K562 (cell line): ENCODE data around the gene PPP1R16B. TPM values are rescaled to one million over a fixed set of nuclear protein-coding genes. Genes with fewer than 3 reads are reported as not detected.
A peak's percentile ranks its signal among the peaks of the same experiment; 100 is the strongest.

ENCODE experiments used
- ATAC-seq: fragments of 200-7000 bp; cut with Tn5 transposase; 3 replicates; pipeline ENCODE4 v1.9.1; 2020; ENCODE audit warnings: moderate library complexity
- BruUV-seq: library from RNA; stranded (reverse); fragments of 400-500 nt; replicated peaks from 2 replicates; lab custom pipeline; 2021; lab: Mats Ljungman, UMichigan
- CTCF ChIA-PET: fragments of 300-600 bp; formaldehyde crosslinking; extraction: SDS; loops from one replicate; lab custom pipeline; 2021; ENCODE audit warnings: low intra/inter-chr PET ratio; lab: Yijun Ruan, JAX
- POLR2A ChIA-PET: fragments of 300-600, 350-650 bp; sonication (Branson Sonifier 250); formaldehyde crosslinking; extraction: SDS; loops from one replicate; lab custom pipeline; 2021; ENCODE audit warnings: antibody characterized with exemption, inconsistent platforms; lab: Yijun Ruan, JAX
- DNase-seq, 4 experiments: peaks; one replicate each; pipeline versions ENCODE4 v3.0.0 to v3.0.0-alpha.2; 2011 to 2018; ENCODE audit warnings: low spot score in 3 of 4, mixed read lengths in 3 of 4; ENCODE audit errors: extremely low read depth in 1 of 4
- FAIRE-seq: peaks from 2 replicates; lab custom pipeline; 2011; peaks lifted over from hg19 to GRCh38; lab: Jason Lieb, UNC
- H2AFZ ChIP-seq: 2 replicates; pipeline ENCODE4 v1.6.0; 2011; ENCODE audit warnings: low read depth, low read length, control low read depth, inconsistent platforms
- H3K27ac ChIP-seq: fragments of 200-600 bp; 3 replicates; pipeline ENCODE4 v1.8.0; 2011; ENCODE audit warnings: low read depth, mild to moderate bottlenecking, control low read depth, inconsistent platforms, low read length, moderate library complexity, mixed read lengths; ENCODE audit errors: extremely low read depth
- H3K27me3 ChIP-seq, 2 experiments: fragments of 300-600 bp in 1 of 2; 2 replicates in 1 of 2; 3 replicates in 1 of 2; pipeline versions ENCODE4 v1.6.0 to v1.8.0; 2011; ENCODE audit warnings: inconsistent platforms in 2 of 2, low read length in 2 of 2, mild to moderate bottlenecking in 1 of 2, mixed read lengths in 1 of 2, moderate library complexity in 1 of 2; ENCODE audit not compliant: control insufficient read depth in 2 of 2, insufficient read depth in 2 of 2
- H3K36me3 ChIP-seq: fragments of 300-600 bp; 3 replicates; pipeline ENCODE4 v1.8.0; 2011; ENCODE audit warnings: mild to moderate bottlenecking, low read length, inconsistent platforms; ENCODE audit not compliant: control insufficient read depth, insufficient read depth
- H3K4me1 ChIP-seq, 2 experiments: fragments of 200-600 bp in 1 of 2; replicated peaks in 1 of 2; 2 replicates in 1 of 2; 3 replicates in 1 of 2; pipeline versions ENCODE4 v1.5.1 to v1.8.0; 2011; ENCODE audit warnings: inconsistent platforms in 2 of 2, low read length in 2 of 2, mild to moderate bottlenecking in 1 of 2, mixed read lengths in 1 of 2, moderate library complexity in 1 of 2; ENCODE audit not compliant: control insufficient read depth in 2 of 2, insufficient read depth in 2 of 2
- H3K4me2 ChIP-seq: 2 replicates; pipeline ENCODE4 v1.6.1; 2011; ENCODE audit warnings: low read length, control low read depth, inconsistent platforms, mixed read lengths; ENCODE audit not compliant: insufficient read depth
- H3K4me3 ChIP-seq: fragments of 200-600 bp; sonication (generic), shearing (Covaris generic); 2 replicates; pipeline ENCODE4 v1.5.1; 2016; ENCODE audit warnings: control low read depth, inconsistent platforms
- H3K79me2 ChIP-seq: fragments of 200-600 bp; 3 replicates; pipeline ENCODE4 v1.8.0; 2011; ENCODE audit warnings: low read length, inconsistent platforms; ENCODE audit not compliant: control insufficient read depth, insufficient read depth
- H3K9ac ChIP-seq, 2 experiments: 2 replicates each; pipeline versions ENCODE4 v1.6.0 to v1.6.1; 2011; ENCODE audit warnings: low read depth in 2 of 2, low read length in 2 of 2, control low read depth in 1 of 2, inconsistent platforms in 1 of 2, mild to moderate bottlenecking in 1 of 2, mixed read lengths in 1 of 2; ENCODE audit not compliant: insufficient read depth in 1 of 2
- H3K9me1 ChIP-seq: one replicate; pipeline ENCODE4 v1.6.0; 2011; ENCODE audit warnings: inconsistent platforms, mild to moderate bottlenecking, low read length, moderate library complexity; ENCODE audit not compliant: control insufficient read depth, insufficient read depth
- H3K9me3 ChIP-seq: replicated peaks from 2 replicates; pipeline ENCODE4 v1.5.1; 2011; ENCODE audit warnings: low read depth, low read length, inconsistent platforms; ENCODE audit not compliant: control insufficient read depth, insufficient read depth
- H4K20me1 ChIP-seq: replicated peaks from 2 replicates; pipeline ENCODE4 v1.6.1; 2011; ENCODE audit warnings: low read length, inconsistent platforms, mixed read lengths; ENCODE audit not compliant: control insufficient read depth, insufficient read depth
- MEF2D ChIP-seq: conservative IDR thresholded peaks from 2 replicates; pipeline ENCODE4 v1.6.1; 2016; ENCODE audit warnings: low read depth, missing genetic modification characterization, missing compliant biosample characterization
- RB1 ChIP-seq: fragments of 450-650 bp; IDR thresholded peaks from 2 replicates; pipeline ENCODE4 v1.6.1; 2017; ENCODE audit warnings: low read depth, mild to moderate bottlenecking
- SOX6 ChIP-seq: fragments of 450-650 bp; IDR thresholded peaks from 2 replicates; pipeline ENCODE4 v1.6.1; 2014; ENCODE audit warnings: mild to moderate bottlenecking
- WGBS: fragments of 100-300 bp; shearing (Covaris generic); methylation state at CpG from one replicate; pipeline ENCODE4 v1.1.6; 2016; ENCODE audit warnings: low coverage, mixed read lengths; ENCODE audit not compliant: insufficient coverage; ENCODE audit errors: missing lambda C conversion rate; 5-methylcytosine and 5-hydroxymethylcytosine counted together
- in situ Hi-C: fragments of 300-500 bp; cut with MboI; formaldehyde crosslinking; loops from 4 replicates; pipeline ENCODE4 v1.15.0; 2018; ENCODE audit warnings: inconsistent platforms, mixed read lengths
- intact Hi-C: fragments of 100-400 bp; cut with micrococcal nuclease; formaldehyde crosslinking; loops from 2 replicates; pipeline ENCODE4 v1.14.2; 2022
- polyA plus RNA-seq, 8 experiments: library from polyadenylated mRNA; depleted of rRNA in 4 of 8; stranded (reverse) in 5 of 8; unstranded in 3 of 8; fragments of >200 nt; fragmentation: Nextera tagmentation in 2 of 8; fragmentation: Illumina TruSeq in 1 of 8; extraction: Ambion mirVana in 2 of 8; extraction: Trizol in 1 of 8; gene quantifications; 2 replicates each; pipeline versions ENCODE4 v1.2.1 to v1.2.3, GENCODE V29; 2011 to 2014; ENCODE audit warnings: inconsistent platforms in 1 of 8, missing spikeins in 1 of 8
- total RNA-seq, 7 experiments: library from RNA; depleted of rRNA in 6 of 7; stranded (reverse); fragments of >200 nt in 6 of 7; fragmentation: Illumina TruSeq in 2 of 7; extraction: Trizol in 2 of 7; gene quantifications; 2 replicates each; pipeline versions ENCODE4 v1.2.1 to v1.2.3, GENCODE V29; 2011 to 2021; ENCODE audit warnings: low replicate concordance in 1 of 7
- TF ChIP-seq, protein P1 (sequence below), 3 experiments: IDR thresholded peaks in 2 of 3; conservative IDR thresholded peaks in 1 of 3; 2 replicates each; pipeline ENCODE4 v1.5.1; 2011 to 2012; ENCODE audit warnings: low read length in 3 of 3, mild to moderate bottlenecking in 3 of 3, control low read depth in 2 of 3, improper control_type of control experiment in 1 of 3, inconsistent platforms in 1 of 3, low read depth in 1 of 3, mixed read lengths in 1 of 3, moderate library complexity in 1 of 3; ENCODE audit not compliant: insufficient read depth in 2 of 3
- TF ChIP-seq, protein P2 (sequence below): fragments of 450-650 bp; IDR thresholded peaks from 2 replicates; pipeline ENCODE4 v1.6.1; 2016; ENCODE audit warnings: mild to moderate bottlenecking, moderate library complexity

The PPP1R16B gene
- total and polyA plus RNA-seq, 9 of the 15 experiments (the other 6 are each of a cell fraction or from before 2014, with no cell fraction given): 1.5 to 11.5 (median 6.8) TPM

- FAIRE-seq: no peak
- Histone ChIP-seq H3K27ac (no peak overlapping the region), H3K9me1 (peaks cover 9% of the 10 kb centered on the region), H3K4me1 (peaks cover 23 to 34% of the 10 kb centered on the region in 2 experiments), H3K4me3 (no peak overlapping the region), H3K27me3 (no peaks in the 10 kb centered on the region), H3K9me3 (no peaks in the 10 kb centered on the region), H4K20me1 (peaks cover 10% of the 10 kb centered on the region), H2AFZ (no peak overlapping the region), H3K79me2 (no peaks in the 10 kb centered on the region), H3K4me2 (no peak overlapping the region), H3K36me3 (no peaks in the 10 kb centered on the region), H3K9ac (0 out of 4 replicates have a peak overlapping the region, but pooled peaks of 1 of the 2 experiments have one; percentile 31)
- WGBS: 2% methylated on average over 19 of the region's 25 CpGs
- DNase-seq: peak; percentile 81 to 85 (median 84)
- peak; percentile 94 for ATAC-seq
- ChIA-PET POLR2A (interaction anchor here (0.6 to 1.1 kb wide), 4 partner anchors 12 to 629 kb away, joined by 3 to 5 read pairs (median 4); no protein-coding TSS in a partner anchor), CTCF (interaction anchor here (0.5 to 2.4 kb wide), 6 partner anchors 103 to 244 kb away, joined by 3 to 12 read pairs (median 4); no protein-coding TSS in a partner anchor)
- BruUV-seq: no TSS peak
- in situ Hi-C loops (loop anchor here (10.0 kb wide), 1 partner anchor 249 kb away; no protein-coding TSS in a partner anchor), intact Hi-C loops (loop anchor here (2.0 to 5.0 kb wide), 6 partner anchors 31 to 246 kb away; partner anchors contain the start of gene PPP1R16B)
- TF ChIP-seq RB1 (peak; percentile 60; the same call in 1 of the 2 replicates), MEF2D (tag) (no peak), SOX6 (no peak)
- TF ChIP-seq, protein P1, sequence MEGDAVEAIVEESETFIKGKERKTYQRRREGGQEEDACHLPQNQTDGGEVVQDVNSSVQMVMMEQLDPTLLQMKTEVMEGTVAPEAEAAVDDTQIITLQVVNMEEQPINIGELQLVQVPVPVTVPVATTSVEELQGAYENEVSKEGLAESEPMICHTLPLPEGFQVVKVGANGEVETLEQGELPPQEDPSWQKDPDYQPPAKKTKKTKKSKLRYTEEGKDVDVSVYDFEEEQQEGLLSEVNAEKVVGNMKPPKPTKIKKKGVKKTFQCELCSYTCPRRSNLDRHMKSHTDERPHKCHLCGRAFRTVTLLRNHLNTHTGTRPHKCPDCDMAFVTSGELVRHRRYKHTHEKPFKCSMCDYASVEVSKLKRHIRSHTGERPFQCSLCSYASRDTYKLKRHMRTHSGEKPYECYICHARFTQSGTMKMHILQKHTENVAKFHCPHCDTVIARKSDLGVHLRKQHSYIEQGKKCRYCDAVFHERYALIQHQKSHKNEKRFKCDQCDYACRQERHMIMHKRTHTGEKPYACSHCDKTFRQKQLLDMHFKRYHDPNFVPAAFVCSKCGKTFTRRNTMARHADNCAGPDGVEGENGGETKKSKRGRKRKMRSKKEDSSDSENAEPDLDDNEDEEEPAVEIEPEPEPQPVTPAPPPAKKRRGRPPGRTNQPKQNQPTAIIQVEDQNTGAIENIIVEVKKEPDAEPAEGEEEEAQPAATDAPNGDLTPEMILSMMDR (IDR thresholded peaks at IDR 0.05 in 2 of 3, conservative IDR thresholded peaks at IDR 0.05 in 1 of 3; ENCODE audit: insufficient read depth in 2 of 3, low read depth in 1 of 3, low read length in 3 of 3): peak; percentile 85 to 91 (median 91)
- TF ChIP-seq, protein P2, sequence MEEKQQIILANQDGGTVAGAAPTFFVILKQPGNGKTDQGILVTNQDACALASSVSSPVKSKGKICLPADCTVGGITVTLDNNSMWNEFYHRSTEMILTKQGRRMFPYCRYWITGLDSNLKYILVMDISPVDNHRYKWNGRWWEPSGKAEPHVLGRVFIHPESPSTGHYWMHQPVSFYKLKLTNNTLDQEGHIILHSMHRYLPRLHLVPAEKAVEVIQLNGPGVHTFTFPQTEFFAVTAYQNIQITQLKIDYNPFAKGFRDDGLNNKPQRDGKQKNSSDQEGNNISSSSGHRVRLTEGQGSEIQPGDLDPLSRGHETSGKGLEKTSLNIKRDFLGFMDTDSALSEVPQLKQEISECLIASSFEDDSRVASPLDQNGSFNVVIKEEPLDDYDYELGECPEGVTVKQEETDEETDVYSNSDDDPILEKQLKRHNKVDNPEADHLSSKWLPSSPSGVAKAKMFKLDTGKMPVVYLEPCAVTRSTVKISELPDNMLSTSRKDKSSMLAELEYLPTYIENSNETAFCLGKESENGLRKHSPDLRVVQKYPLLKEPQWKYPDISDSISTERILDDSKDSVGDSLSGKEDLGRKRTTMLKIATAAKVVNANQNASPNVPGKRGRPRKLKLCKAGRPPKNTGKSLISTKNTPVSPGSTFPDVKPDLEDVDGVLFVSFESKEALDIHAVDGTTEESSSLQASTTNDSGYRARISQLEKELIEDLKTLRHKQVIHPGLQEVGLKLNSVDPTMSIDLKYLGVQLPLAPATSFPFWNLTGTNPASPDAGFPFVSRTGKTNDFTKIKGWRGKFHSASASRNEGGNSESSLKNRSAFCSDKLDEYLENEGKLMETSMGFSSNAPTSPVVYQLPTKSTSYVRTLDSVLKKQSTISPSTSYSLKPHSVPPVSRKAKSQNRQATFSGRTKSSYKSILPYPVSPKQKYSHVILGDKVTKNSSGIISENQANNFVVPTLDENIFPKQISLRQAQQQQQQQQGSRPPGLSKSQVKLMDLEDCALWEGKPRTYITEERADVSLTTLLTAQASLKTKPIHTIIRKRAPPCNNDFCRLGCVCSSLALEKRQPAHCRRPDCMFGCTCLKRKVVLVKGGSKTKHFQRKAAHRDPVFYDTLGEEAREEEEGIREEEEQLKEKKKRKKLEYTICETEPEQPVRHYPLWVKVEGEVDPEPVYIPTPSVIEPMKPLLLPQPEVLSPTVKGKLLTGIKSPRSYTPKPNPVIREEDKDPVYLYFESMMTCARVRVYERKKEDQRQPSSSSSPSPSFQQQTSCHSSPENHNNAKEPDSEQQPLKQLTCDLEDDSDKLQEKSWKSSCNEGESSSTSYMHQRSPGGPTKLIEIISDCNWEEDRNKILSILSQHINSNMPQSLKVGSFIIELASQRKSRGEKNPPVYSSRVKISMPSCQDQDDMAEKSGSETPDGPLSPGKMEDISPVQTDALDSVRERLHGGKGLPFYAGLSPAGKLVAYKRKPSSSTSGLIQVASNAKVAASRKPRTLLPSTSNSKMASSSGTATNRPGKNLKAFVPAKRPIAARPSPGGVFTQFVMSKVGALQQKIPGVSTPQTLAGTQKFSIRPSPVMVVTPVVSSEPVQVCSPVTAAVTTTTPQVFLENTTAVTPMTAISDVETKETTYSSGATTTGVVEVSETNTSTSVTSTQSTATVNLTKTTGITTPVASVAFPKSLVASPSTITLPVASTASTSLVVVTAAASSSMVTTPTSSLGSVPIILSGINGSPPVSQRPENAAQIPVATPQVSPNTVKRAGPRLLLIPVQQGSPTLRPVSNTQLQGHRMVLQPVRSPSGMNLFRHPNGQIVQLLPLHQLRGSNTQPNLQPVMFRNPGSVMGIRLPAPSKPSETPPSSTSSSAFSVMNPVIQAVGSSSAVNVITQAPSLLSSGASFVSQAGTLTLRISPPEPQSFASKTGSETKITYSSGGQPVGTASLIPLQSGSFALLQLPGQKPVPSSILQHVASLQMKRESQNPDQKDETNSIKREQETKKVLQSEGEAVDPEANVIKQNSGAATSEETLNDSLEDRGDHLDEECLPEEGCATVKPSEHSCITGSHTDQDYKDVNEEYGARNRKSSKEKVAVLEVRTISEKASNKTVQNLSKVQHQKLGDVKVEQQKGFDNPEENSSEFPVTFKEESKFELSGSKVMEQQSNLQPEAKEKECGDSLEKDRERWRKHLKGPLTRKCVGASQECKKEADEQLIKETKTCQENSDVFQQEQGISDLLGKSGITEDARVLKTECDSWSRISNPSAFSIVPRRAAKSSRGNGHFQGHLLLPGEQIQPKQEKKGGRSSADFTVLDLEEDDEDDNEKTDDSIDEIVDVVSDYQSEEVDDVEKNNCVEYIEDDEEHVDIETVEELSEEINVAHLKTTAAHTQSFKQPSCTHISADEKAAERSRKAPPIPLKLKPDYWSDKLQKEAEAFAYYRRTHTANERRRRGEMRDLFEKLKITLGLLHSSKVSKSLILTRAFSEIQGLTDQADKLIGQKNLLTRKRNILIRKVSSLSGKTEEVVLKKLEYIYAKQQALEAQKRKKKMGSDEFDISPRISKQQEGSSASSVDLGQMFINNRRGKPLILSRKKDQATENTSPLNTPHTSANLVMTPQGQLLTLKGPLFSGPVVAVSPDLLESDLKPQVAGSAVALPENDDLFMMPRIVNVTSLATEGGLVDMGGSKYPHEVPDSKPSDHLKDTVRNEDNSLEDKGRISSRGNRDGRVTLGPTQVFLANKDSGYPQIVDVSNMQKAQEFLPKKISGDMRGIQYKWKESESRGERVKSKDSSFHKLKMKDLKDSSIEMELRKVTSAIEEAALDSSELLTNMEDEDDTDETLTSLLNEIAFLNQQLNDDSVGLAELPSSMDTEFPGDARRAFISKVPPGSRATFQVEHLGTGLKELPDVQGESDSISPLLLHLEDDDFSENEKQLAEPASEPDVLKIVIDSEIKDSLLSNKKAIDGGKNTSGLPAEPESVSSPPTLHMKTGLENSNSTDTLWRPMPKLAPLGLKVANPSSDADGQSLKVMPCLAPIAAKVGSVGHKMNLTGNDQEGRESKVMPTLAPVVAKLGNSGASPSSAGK: no peak
Measured at GRCh38 chr20:38893565-38894090, 88.1 kb downstream of the PPP1R16B start.
